Measurements from ENCODE around the gene BTF3. TPM values are rescaled to one million over a fixed set of nuclear protein-coding genes. Genes with fewer than 3 reads are reported as not detected.
A peak's percentile ranks its signal among the peaks of the same experiment; 100 is the strongest.

BTF3 gene
- total RNA-seq, 6 donors from 2014 or later, result 152 to 415 (median 344) TPM

GRCh38 chr5:73497497-73498056, 665 bp upstream of the BTF3 start:
- ATAC-seq (ENCODE audit: low FRiP score in 2 of 2) (no peak), DNase-seq (no peak)
- Histone ChIP-seq H3K9me3 (no peaks in the 10 kb centered on the region), H3K4me1 (peaks cover 20 to 34% (median 27%) of the 10 kb centered on the region in 4 donors), H3K27ac (peak overlapping the region; percentile 95 to 99 (median 96)), H3K27me3 (no peaks in the 10 kb centered on the region), H3K4me3 (peak overlapping the region; percentile 60 to 95 (median 89)), H3K36me3 (peaks cover 0 to 22% (median 8%) of the 10 kb centered on the region in 4 donors)
- WGBS, 2 donors, result 56 to 57% methylated on average over 15 to 16 of the region's 16 CpGs
- TF ChIP-seq POLR2A (IDR thresholded peaks at IDR 0.05), result no peak
- TF ChIP-seq POLR2AphosphoS5 (IDR thresholded peaks at IDR 0.05), result no peak
- TF ChIP-seq EP300 (IDR thresholded peaks at IDR 0.05), result no peak
- no peak for TF ChIP-seq CTCF (IDR thresholded peaks at IDR 0.05)

GRCh38 chr5:73499187-73499586, 945 bp downstream of the BTF3 start:
- peak overlapping the region in 3 of 4 donors; percentile 95 to 97 (median 96) for H3K27ac ChIP-seq
- H3K27me3 ChIP-seq, result no peaks in the 10 kb centered on the region
- DNase-seq, result no peak
- no peak for TF ChIP-seq POLR2AphosphoS5 (IDR thresholded peaks at IDR 0.05)
- ATAC-seq (ENCODE audit: low FRiP score in 2 of 2), result no peak
- H3K4me1 ChIP-seq, result peaks cover 20 to 34% (median 27%) of the 10 kb centered on the region in 4 donors
- H3K36me3 ChIP-seq, result peaks cover 11 to 38% (median 22%) of the 10 kb centered on the region in 4 donors
- no peaks in the 10 kb centered on the region for H3K9me3 ChIP-seq
- 10 to 13% methylated on average over 12 of the region's 12 CpGs for WGBS, 2 donors
- peak overlapping the region; percentile 60 to 95 (median 89) for H3K4me3 ChIP-seq

GRCh38 chr5:73499756-73500155, 1.5 kb downstream of the BTF3 start:
- Histone ChIP-seq H3K4me1 (peaks cover 23 to 34% (median 27%) of the 10 kb centered on the region in 4 donors), H3K4me3 (peak overlapping the region; percentile 60 to 95 (median 89)), H3K36me3 (peaks cover 17 to 43% (median 26%) of the 10 kb centered on the region in 4 donors), H3K27me3 (no peaks in the 10 kb centered on the region), H3K9me3 (no peaks in the 10 kb centered on the region), H3K27ac (peak overlapping the region in 1 of 4 donors; percentile 96)
- TF ChIP-seq EP300 (IDR thresholded peaks at IDR 0.05) (no peak), POLR2A (IDR thresholded peaks at IDR 0.05) (no peak), POLR2AphosphoS5 (IDR thresholded peaks at IDR 0.05) (no peak), CTCF (IDR thresholded peaks at IDR 0.05) (no peak)
- ATAC-seq (ENCODE audit: low FRiP score in 2 of 2), result no peak
- no peak for DNase-seq
- WGBS, 2 donors, result 80 to 82% methylated on average over 2 of the region's 2 CpGs

- TF ChIP-seq POLR2AphosphoS5 (IDR thresholded peaks at IDR 0.05) (no peak), EP300 (IDR thresholded peaks at IDR 0.05) (no peak), POLR2A (IDR thresholded peaks at IDR 0.05) (no peak), CTCF (IDR thresholded peaks at IDR 0.05) (no peak)
- WGBS, 2 donors, result 97 to 100% methylated on average over 2 of the region's 2 CpGs
- peaks cover 31 to 60% (median 41%) of the 10 kb centered on the region in 4 donors for H3K36me3 ChIP-seq
Measured at GRCh38 chr5:73501406-73501805, 3.2 kb downstream of the BTF3 start.

GRCh38 chr5:73506459-73506955, 8.3 kb downstream of the BTF3 start:
- ATAC-seq (ENCODE audit: low FRiP score in 2 of 2) (no peak), DNase-seq (no peak)
- H3K4me1 ChIP-seq, result peaks cover 3 to 15% (median 11%) of the 10 kb centered on the region in 4 donors
- TF ChIP-seq POLR2AphosphoS5 (IDR thresholded peaks at IDR 0.05), result no peak
- no peak for TF ChIP-seq CTCF (IDR thresholded peaks at IDR 0.05)
- no peak for TF ChIP-seq POLR2A (IDR thresholded peaks at IDR 0.05)
- no peak for TF ChIP-seq EP300 (IDR thresholded peaks at IDR 0.05)
- H3K36me3 ChIP-seq, result peaks cover 31 to 52% (median 40%) of the 10 kb centered on the region in 4 donors
- peak overlapping the region; percentile 34 to 80 (median 57) for H3K27ac ChIP-seq
- 77 to 84% methylated on average over 5 of the region's 5 CpGs for WGBS, 2 donors
- H3K27me3 ChIP-seq, result no peaks in the 10 kb centered on the region
- H3K4me3 ChIP-seq, result no peak overlapping the region
- no peaks in the 10 kb centered on the region for H3K9me3 ChIP-seq

More at GRCh38 chr5:73501406-73501805, 3.2 kb downstream of the BTF3 start:
- DNase-seq, result no peak
- Histone ChIP-seq H3K27me3 (no peaks in the 10 kb centered on the region), H3K4me3 (no peak overlapping the region), H3K4me1 (peaks cover 23 to 39% (median 31%) of the 10 kb centered on the region in 4 donors), H3K27ac (no peak overlapping the region), H3K9me3 (no peaks in the 10 kb centered on the region)
- ATAC-seq (ENCODE audit: low FRiP score in 2 of 2), result no peak

Measured in upper lobe of left lung (tissue), 6 donors.